ENCODE measurements around the gene BOK.

DNA sequence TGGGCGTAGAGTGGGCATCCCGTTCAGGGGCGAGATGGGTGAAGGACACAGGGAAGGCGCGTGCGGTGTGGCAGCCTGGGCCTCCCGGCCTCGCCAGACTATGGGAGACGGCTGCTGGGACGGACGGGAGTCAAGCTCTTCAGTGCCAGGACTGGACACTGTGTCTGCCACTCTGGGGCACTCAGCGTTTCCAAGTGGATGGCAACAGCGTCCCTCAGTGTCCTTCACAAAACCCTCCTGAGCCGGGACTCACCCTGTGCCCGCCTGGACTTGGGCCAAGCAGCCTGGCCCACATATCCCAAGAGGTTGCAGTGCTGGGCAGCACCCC lies 16.3 kb upstream of the BOK start:
- TF ChIP-seq ZNF274 (IDR thresholded peaks at IDR 0.05; ENCODE audit: low read depth, low read length): no peak
- TF ChIP-seq YY1 (IDR thresholded peaks at IDR 0.05; ENCODE audit: insufficient read depth, insufficient read length): no peak
- TF ChIP-seq SUZ12 (IDR thresholded peaks at IDR 0.05; ENCODE audit: extremely low read depth, insufficient read depth, insufficient read length): no peak
